ACC112 (cell line): Measurements from ENCODE around the gene OTULIN.

ENCODE experiments used
- H2AFZ ChIP-seq: fragments of 200-600 bp; sonication (generic); one replicate; pipeline ENCODE4 v1.6.0; 2017; ENCODE audit warnings: antibody characterized with exemption, low read length; ENCODE audit not compliant: unreplicated experiment
- H3K27ac ChIP-seq: fragments of 200-600 bp; sonication (generic); 2 replicates; pipeline ENCODE4 v1.5.1; 2014; ENCODE audit warnings: low read depth, mild to moderate bottlenecking, antibody characterized with exemption, low read length, moderate library complexity
- H3K27me3 ChIP-seq: fragments of 200-600 bp; sonication (generic); 2 replicates; pipeline ENCODE4 v1.6.1; 2014; ENCODE audit warnings: mild to moderate bottlenecking, antibody characterized with exemption, low read length, moderate library complexity, mixed read lengths; ENCODE audit not compliant: insufficient read depth
- H3K36me3 ChIP-seq: fragments of 200-600 bp; sonication (generic); 2 replicates; pipeline ENCODE4 v1.6.1; 2016; ENCODE audit warnings: mild to moderate bottlenecking, antibody characterized with exemption, low read length, moderate library complexity, mixed read lengths; ENCODE audit not compliant: insufficient read depth
- H3K4me1 ChIP-seq: fragments of 200-600 bp; sonication (generic); one replicate; pipeline ENCODE4 v1.6.1; 2016; ENCODE audit warnings: low read length, mixed read lengths; ENCODE audit not compliant: insufficient read depth, unreplicated experiment, control insufficient read depth
- H3K4me3 ChIP-seq: fragments of 200-600 bp; sonication (generic); 2 replicates; pipeline ENCODE4 v1.5.1; 2014; ENCODE audit warnings: mild to moderate bottlenecking, low read depth, low read length
- H3K79me2 ChIP-seq: fragments of 200-600 bp; sonication (generic); one replicate; pipeline ENCODE4 v1.6.0; 2016; ENCODE audit warnings: low read length; ENCODE audit not compliant: control insufficient read depth, unreplicated experiment, insufficient read depth

Gene OTULIN

GRCh38 chr5:14655146-14655741 is 9.3 kb upstream of the OTULIN start:
- Histone ChIP-seq H3K36me3 (no peaks in the 10 kb centered on the region), H3K4me3 (no peak overlapping the region), H3K27me3 (peaks cover 14% of the 10 kb centered on the region; the same call in 1 of the 2 replicates), H2AFZ (no peak overlapping the region), H3K4me1 (peaks cover 8% of the 10 kb centered on the region), H3K27ac (no peak overlapping the region), H3K79me2 (no peaks in the 10 kb centered on the region)

- H3K36me3 ChIP-seq: no peaks in the 10 kb centered on the region
- H2AFZ ChIP-seq: no peak overlapping the region
- no peaks in the 10 kb centered on the region for H3K79me2 ChIP-seq
- H3K4me1 ChIP-seq: peaks cover 19% of the 10 kb centered on the region
- no peak overlapping the region for H3K27ac ChIP-seq
- H3K27me3 ChIP-seq: peaks cover 12% of the 10 kb centered on the region; the same call in 1 of the 2 replicates
- H3K4me3 ChIP-seq: no peak overlapping the region
These were observed 7.6 kb upstream of the OTULIN start for GRCh38 chr5:14656898-14657297.

- H3K4me3 ChIP-seq: no peak overlapping the region
- peaks cover 23% of the 10 kb centered on the region for H3K79me2 ChIP-seq
- H3K27me3 ChIP-seq: no peaks in the 10 kb centered on the region
- H3K36me3 ChIP-seq: 0 out of 2 replicates have a peak, but pooled peaks cover 6% of the 10 kb centered on the region
- peaks cover 26% of the 10 kb centered on the region for H3K4me1 ChIP-seq
- H3K27ac ChIP-seq: peak overlapping the region; percentile 42
- H2AFZ ChIP-seq: no peak overlapping the region
These were observed 4.5 kb upstream of the OTULIN start for GRCh38 chr5:14659821-14660607.

GRCh38 chr5:14660833-14661232 is 3.7 kb upstream of the OTULIN start:
- 0 out of 2 replicates have a peak, but pooled peaks cover 6% of the 10 kb centered on the region for H3K36me3 ChIP-seq
- peaks cover 31% of the 10 kb centered on the region for H3K79me2 ChIP-seq
- H3K4me3 ChIP-seq: 0 out of 2 replicates have a peak overlapping the region, but pooled peaks have one; percentile 1
- H3K4me1 ChIP-seq: peaks cover 26% of the 10 kb centered on the region
- no peaks in the 10 kb centered on the region for H3K27me3 ChIP-seq
- no peak overlapping the region for H2AFZ ChIP-seq
- peak overlapping the region; percentile 42 for H3K27ac ChIP-seq

- 0 out of 2 replicates have a peak, but pooled peaks cover 6% of the 10 kb centered on the region for H3K36me3 ChIP-seq
- peak overlapping the region; percentile 87 for H3K4me3 ChIP-seq
- H3K27me3 ChIP-seq: no peaks in the 10 kb centered on the region
- no peak overlapping the region for H3K27ac ChIP-seq
- peaks cover 51% of the 10 kb centered on the region for H3K79me2 ChIP-seq
- peaks cover 44% of the 10 kb centered on the region for H3K4me1 ChIP-seq
- H2AFZ ChIP-seq: no peak overlapping the region
These were observed 1.7 kb upstream of the OTULIN start for GRCh38 chr5:14662721-14663260.

- Histone ChIP-seq H3K36me3 (0 out of 2 replicates have a peak, but pooled peaks cover 6% of the 10 kb centered on the region), H3K27ac (peak overlapping the region; percentile 80), H3K4me1 (peaks cover 52% of the 10 kb centered on the region), H3K27me3 (no peaks in the 10 kb centered on the region), H3K4me3 (peak overlapping the region; percentile 87), H3K79me2 (peaks cover 61% of the 10 kb centered on the region), H2AFZ (peak overlapping the region; percentile 94)
These were observed 716 bp upstream of the OTULIN start for GRCh38 chr5:14663734-14664269.

- Histone ChIP-seq H2AFZ (peak overlapping the region; percentile 77), H3K27me3 (no peaks in the 10 kb centered on the region), H3K27ac (peak overlapping the region; percentile 80; the same call in 1 of the 2 replicates), H3K36me3 (0 out of 2 replicates have a peak, but pooled peaks cover 6% of the 10 kb centered on the region), H3K79me2 (peaks cover 73% of the 10 kb centered on the region), H3K4me1 (peaks cover 44% of the 10 kb centered on the region), H3K4me3 (peak overlapping the region; percentile 87)
These were observed 744 bp downstream of the OTULIN start for GRCh38 chr5:14665101-14665822.

GRCh38 chr5:14665949-14666348 is 1.4 kb downstream of the OTULIN start:
- Histone ChIP-seq H3K79me2 (peaks cover 79% of the 10 kb centered on the region), H3K4me1 (peaks cover 40% of the 10 kb centered on the region), H2AFZ (no peak overlapping the region), H3K36me3 (0 out of 2 replicates have a peak, but pooled peaks cover 6% of the 10 kb centered on the region), H3K27me3 (no peaks in the 10 kb centered on the region), H3K27ac (no peak overlapping the region), H3K4me3 (peak overlapping the region; percentile 87)

GRCh38 chr5:14666357-14666756 is 1.8 kb downstream of the OTULIN start:
- Histone ChIP-seq H3K4me1 (peaks cover 41% of the 10 kb centered on the region), H3K27me3 (no peaks in the 10 kb centered on the region), H3K4me3 (peak overlapping the region; percentile 87), H2AFZ (no peak overlapping the region), H3K36me3 (0 out of 2 replicates have a peak, but pooled peaks cover 6% of the 10 kb centered on the region), H3K27ac (no peak overlapping the region), H3K79me2 (peaks cover 83% of the 10 kb centered on the region)

- peaks cover 88% of the 10 kb centered on the region for H3K79me2 ChIP-seq
- peaks cover 50% of the 10 kb centered on the region for H3K4me1 ChIP-seq
These were observed 2.8 kb downstream of the OTULIN start for GRCh38 chr5:14667290-14667689.

More at GRCh38 chr5:14667290-14667689, 2.8 kb downstream of the OTULIN start:
- Histone ChIP-seq H3K27ac (no peak overlapping the region), H2AFZ (no peak overlapping the region), H3K36me3 (0 out of 2 replicates have a peak, but pooled peaks cover 4% of the 10 kb centered on the region), H3K27me3 (no peaks in the 10 kb centered on the region), H3K4me3 (peak overlapping the region; percentile 87; the same call in 1 of the 2 replicates)
